ENCODE data around the gene EIF3F. TPM values are rescaled to one million over a fixed set of nuclear protein-coding genes. Genes with fewer than 3 reads are reported as not detected.

Gene EIF3F
- polyA plus RNA-seq, 2 of the 4 experiments (the other 2 are of a cell fraction): 119 to 293 TPM

DNA sequence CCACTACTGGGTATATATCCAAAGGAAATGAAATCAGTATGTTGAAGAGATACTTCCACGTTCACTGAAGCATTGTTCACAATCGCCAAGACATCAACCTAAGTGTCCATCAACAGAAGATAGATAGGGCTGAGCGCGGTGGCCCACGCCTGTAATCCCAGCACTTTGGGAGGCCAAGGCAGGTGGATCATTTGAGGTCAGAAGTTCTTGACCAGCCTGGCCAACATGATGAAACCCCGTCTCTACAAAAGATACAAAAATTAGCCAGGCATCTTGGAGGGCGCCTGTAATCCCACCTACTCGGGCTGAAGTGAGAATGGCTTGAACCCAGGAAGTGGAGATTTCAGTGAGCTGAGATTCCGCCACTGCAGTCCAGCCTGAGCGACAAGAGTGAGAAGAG lies 12.7 kb downstream of the EIF3F start:
- DNase-seq (ENCODE audit: low read depth in 1 of 2, low spot score in 1 of 2) (no peak), FAIRE-seq (no peak), ATAC-seq (no peak)
- Histone ChIP-seq H3K4me1 (no peaks in the 10 kb centered on the region), H3K4me2 (no peak overlapping the region), H3K9me3 (no peaks in the 10 kb centered on the region), H3K27ac (no peak overlapping the region), H3K4me3 (no peak overlapping the region)
- TF ChIP-seq TP53 (CRISPR knock-in tag; IDR thresholded peaks at IDR 0.05) (no peak), SMC3 (IDR thresholded peaks at IDR 0.05) (no peak), FOSL2 (IDR thresholded peaks at IDR 0.05) (no peak), FOSL2 (CRISPR knock-in tag; IDR thresholded peaks at IDR 0.05) (no peak), CHD2 (IDR thresholded peaks at IDR 0.05; ENCODE audit: low read length, partially characterized antibody) (no peak), GATA3 (IDR thresholded peaks at IDR 0.05; ENCODE audit: borderline replicate concordance) (no peak), NPAS2 (CRISPR knock-in tag; IDR thresholded peaks at IDR 0.05; ENCODE audit: borderline replicate concordance) (no peak), HDAC2 (IDR thresholded peaks at IDR 0.05) (no peak), ZC3H11A (IDR thresholded peaks at IDR 0.05) (no peak), MAFK (IDR thresholded peaks at IDR 0.05; ENCODE audit: partially characterized antibody) (no peak), HOXA7 (CRISPR knock-in tag; IDR thresholded peaks at IDR 0.05) (no peak), RNF2 (IDR thresholded peaks at IDR 0.05; ENCODE audit: borderline replicate concordance, low read depth) (no peak), TFCP2L1 (CRISPR knock-in tag; IDR thresholded peaks at IDR 0.05) (no peak), KDM1A (IDR thresholded peaks at IDR 0.05; ENCODE audit: low read depth) (no peak), PHF8 (IDR thresholded peaks at IDR 0.05; ENCODE audit: borderline replicate concordance, low read depth) (no peak), POLR2A (IDR thresholded peaks at IDR 0.05; ENCODE audit: low read length) (no peak), FOXS1 (CRISPR knock-in tag; IDR thresholded peaks at IDR 0.05) (no peak), EHF (CRISPR knock-in tag; IDR thresholded peaks at IDR 0.05) (no peak), RAD21 (conservative IDR thresholded peaks at IDR 0.05 in 1 of 2, IDR thresholded peaks at IDR 0.05 in 1 of 2) (no peak)
- TF ChIP-seq, protein P1, sequence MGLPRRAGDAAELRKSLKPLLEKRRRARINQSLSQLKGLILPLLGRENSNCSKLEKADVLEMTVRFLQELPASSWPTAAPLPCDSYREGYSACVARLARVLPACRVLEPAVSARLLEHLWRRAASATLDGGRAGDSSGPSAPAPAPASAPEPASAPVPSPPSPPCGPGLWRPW (IDR thresholded peaks at IDR 0.05): no peak
- TF ChIP-seq, protein P2, sequence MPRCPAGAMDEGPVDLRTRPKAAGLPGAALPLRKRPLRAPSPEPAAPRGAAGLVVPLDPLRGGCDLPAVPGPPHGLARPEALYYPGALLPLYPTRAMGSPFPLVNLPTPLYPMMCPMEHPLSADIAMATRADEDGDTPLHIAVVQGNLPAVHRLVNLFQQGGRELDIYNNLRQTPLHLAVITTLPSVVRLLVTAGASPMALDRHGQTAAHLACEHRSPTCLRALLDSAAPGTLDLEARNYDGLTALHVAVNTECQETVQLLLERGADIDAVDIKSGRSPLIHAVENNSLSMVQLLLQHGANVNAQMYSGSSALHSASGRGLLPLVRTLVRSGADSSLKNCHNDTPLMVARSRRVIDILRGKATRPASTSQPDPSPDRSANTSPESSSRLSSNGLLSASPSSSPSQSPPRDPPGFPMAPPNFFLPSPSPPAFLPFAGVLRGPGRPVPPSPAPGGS (IDR thresholded peaks at IDR 0.05): no peak
- ChIA-PET POLR2A (interaction anchor here (0.9 kb wide), 1 partner anchor 13 kb away, joined by 3 read pairs; the partner anchor contains the start of gene EIF3F), CTCF (interaction anchor here (1.0 to 15.1 kb wide), 3 partner anchors 33 to 96 kb away, joined by 3 to 626 read pairs (median 4); no protein-coding TSS in a partner anchor)
- WGBS (ENCODE audit: missing lambda C conversion rate): 94% methylated on average over 10 of the region's 10 CpGs

DNA sequence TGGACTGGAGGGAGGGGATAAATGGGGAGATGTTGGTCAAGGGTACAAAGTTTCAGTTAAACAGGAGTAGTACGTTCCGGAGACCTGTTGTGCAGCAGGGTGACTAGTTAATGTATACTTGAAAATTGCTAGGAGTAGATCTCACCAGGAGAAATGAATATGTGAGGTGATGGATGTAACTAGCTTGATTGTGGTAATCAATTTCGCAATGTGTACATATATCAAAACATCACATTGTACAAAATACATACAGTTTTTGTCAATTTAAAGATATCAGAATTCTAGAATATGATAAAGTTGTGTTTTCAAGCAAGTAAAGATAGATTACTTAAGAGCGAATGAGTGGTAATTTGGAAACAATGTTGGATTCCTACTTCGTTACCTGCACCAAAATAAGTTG lies 13.3 kb downstream of the EIF3F start:
- 85% methylated on average over 5 of the region's 5 CpGs for WGBS (ENCODE audit: missing lambda C conversion rate)
- ChIA-PET CTCF (interaction anchor here (1.5 to 15.1 kb wide), 2 partner anchors 34 to 95 kb away, joined by 3 to 626 read pairs; no protein-coding TSS in a partner anchor), POLR2A (no interaction called here)
- DNase-seq (ENCODE audit: low read depth in 1 of 2, low spot score in 1 of 2): no peak
- Histone ChIP-seq H3K9me3 (no peaks in the 10 kb centered on the region), H3K4me1 (no peaks in the 10 kb centered on the region), H3K27ac (no peak overlapping the region), H3K4me3 (no peak overlapping the region), H3K4me2 (no peak overlapping the region)
- TF ChIP-seq TP53 (CRISPR knock-in tag; IDR thresholded peaks at IDR 0.05) (no peak), POLR2A (IDR thresholded peaks at IDR 0.05; ENCODE audit: low read length) (no peak), RAD21 (conservative IDR thresholded peaks at IDR 0.05 in 1 of 2, IDR thresholded peaks at IDR 0.05 in 1 of 2) (no peak), CHD4 (IDR thresholded peaks at IDR 0.05; ENCODE audit: borderline replicate concordance) (no peak), ZFP36 (IDR thresholded peaks at IDR 0.05; ENCODE audit: borderline replicate concordance, partially characterized antibody) (no peak), NR3C1 (IDR thresholded peaks at IDR 0.05) (no peak)
- no peak for ATAC-seq
- no peak for FAIRE-seq

DNA sequence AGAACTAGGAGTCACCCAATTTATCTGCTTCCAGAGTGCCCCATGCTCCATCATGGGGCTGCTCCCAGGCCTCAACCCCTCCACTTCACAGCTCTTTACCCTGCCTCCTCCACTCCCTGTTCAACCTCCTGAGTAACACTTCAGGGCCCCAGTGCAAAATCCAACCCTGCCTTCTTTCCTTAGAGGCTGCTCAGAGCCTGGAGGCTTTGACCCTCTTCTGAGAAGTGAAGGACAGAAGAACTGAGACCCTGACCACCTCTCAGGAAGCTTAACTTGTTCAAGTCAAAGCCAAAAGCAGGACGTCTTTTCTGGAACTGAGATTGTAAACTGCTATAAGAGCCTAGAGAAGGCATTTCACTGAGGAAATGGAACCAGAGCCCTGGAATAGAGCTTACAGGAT lies 15.5 kb downstream of the EIF3F start:
- DNase-seq (ENCODE audit: low read depth in 1 of 2, low spot score in 1 of 2): no peak
- ChIA-PET CTCF (interaction anchor here (1.2 to 15.1 kb wide), 5 partner anchors 11 to 93 kb away, joined by 5 to 626 read pairs (median 5); partner anchors contain the start of gene EIF3F), POLR2A (no interaction called here)
- H3K27ac ChIP-seq: no peak overlapping the region
- no peak overlapping the region for H3K4me3 ChIP-seq
- H3K4me1 ChIP-seq: no peaks in the 10 kb centered on the region
- H3K9me3 ChIP-seq: no peaks in the 10 kb centered on the region
- H3K4me2 ChIP-seq: no peak overlapping the region
- no peak for ATAC-seq
- WGBS (ENCODE audit: missing lambda C conversion rate): 92% methylated on average over 1 of the region's 1 CpG
- no peak for FAIRE-seq
- TF ChIP-seq HEYL (CRISPR knock-in tag; IDR thresholded peaks at IDR 0.05) (no peak), ZNF302 (CRISPR knock-in tag; IDR thresholded peaks at IDR 0.05) (no peak), ZC3H11A (IDR thresholded peaks at IDR 0.05) (no peak), POLR2A (IDR thresholded peaks at IDR 0.05; ENCODE audit: low read length) (no peak), ESRRA (IDR thresholded peaks at IDR 0.05; ENCODE audit: borderline replicate concordance, low read length) (no peak), NFE2L2 (conservative IDR thresholded peaks at IDR 0.05; ENCODE audit: low read length) (no peak), EP300 (IDR thresholded peaks at IDR 0.05) (no peak), RAD21 (conservative IDR thresholded peaks at IDR 0.05 in 1 of 2, IDR thresholded peaks at IDR 0.05 in 1 of 2) (no peak), POLR2AphosphoS2 (conservative IDR thresholded peaks at IDR 0.05; ENCODE audit: low read length) (no peak), ZFP36 (IDR thresholded peaks at IDR 0.05; ENCODE audit: borderline replicate concordance, partially characterized antibody) (no peak), MAZ (IDR thresholded peaks at IDR 0.05; ENCODE audit: borderline replicate concordance, low read depth, low read length) (no peak), FOXS1 (CRISPR knock-in tag; IDR thresholded peaks at IDR 0.05) (no peak), RARB (CRISPR knock-in tag; IDR thresholded peaks at IDR 0.05) (no peak)
- TF ChIP-seq, protein P3, sequence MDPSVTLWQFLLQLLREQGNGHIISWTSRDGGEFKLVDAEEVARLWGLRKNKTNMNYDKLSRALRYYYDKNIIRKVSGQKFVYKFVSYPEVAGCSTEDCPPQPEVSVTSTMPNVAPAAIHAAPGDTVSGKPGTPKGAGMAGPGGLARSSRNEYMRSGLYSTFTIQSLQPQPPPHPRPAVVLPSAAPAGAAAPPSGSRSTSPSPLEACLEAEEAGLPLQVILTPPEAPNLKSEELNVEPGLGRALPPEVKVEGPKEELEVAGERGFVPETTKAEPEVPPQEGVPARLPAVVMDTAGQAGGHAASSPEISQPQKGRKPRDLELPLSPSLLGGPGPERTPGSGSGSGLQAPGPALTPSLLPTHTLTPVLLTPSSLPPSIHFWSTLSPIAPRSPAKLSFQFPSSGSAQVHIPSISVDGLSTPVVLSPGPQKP (IDR thresholded peaks at IDR 0.05; ENCODE audit: low read depth, low read length): no peak
- TF ChIP-seq, protein P4, sequence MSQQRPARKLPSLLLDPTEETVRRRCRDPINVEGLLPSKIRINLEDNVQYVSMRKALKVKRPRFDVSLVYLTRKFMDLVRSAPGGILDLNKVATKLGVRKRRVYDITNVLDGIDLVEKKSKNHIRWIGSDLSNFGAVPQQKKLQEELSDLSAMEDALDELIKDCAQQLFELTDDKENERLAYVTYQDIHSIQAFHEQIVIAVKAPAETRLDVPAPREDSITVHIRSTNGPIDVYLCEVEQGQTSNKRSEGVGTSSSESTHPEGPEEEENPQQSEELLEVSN (IDR thresholded peaks at IDR 0.05; ENCODE audit: borderline replicate concordance, low read depth): no peak
- TF ChIP-seq, protein P1 (IDR thresholded peaks at IDR 0.05): no peak

Data from A549 (cell line).